ENCODE results near the gene MAPK13.
"Not testable (repeated sequence)": the region's sequence is repeated elsewhere in the genome, so short reads cannot be mapped to it uniquely, and the experiment has no call there.

The MAPK13 gene

DNA sequence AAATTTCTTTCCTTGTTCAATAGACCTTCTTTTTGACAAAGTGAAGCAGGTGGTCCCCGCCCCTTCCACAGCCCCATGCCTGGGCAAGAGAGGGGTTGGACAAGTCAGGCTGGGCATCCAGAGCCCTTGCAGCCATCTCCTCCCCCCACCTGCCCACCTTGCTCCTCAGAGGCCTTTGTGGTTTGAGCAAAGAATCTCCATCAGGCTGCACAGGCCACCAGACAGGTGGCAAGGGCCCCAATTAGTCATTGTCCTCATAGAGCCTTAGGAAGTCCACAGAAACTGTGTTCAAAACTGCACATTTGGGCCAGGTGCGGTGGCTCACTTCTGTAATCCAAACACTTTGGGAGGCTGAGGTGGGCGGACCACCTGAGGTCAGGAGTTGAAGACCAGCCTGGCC is 1.5 kb upstream of the MAPK13 start:
- no peak for DNase-seq

DNA sequence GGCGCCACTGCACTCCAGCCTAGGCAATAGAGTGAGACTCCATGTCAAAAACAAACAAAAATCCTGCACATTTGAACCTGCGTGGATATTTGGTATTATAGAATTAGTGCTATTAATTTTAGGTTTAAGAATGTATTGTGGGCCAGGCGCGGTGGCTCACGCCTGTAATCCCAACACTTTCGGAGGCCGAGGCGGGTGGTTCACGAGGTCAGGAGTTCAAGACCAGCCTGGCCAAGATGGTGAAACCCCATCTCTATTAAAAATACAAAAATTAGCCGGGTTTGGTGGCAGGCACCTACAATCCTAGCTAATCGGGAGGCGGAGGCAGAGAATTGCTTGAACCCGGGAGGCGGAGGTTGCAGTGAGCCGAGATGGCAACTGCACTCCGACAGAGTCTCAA is 979 bp upstream of the MAPK13 start:
- not testable (repeated sequence) for DNase-seq

DNA sequence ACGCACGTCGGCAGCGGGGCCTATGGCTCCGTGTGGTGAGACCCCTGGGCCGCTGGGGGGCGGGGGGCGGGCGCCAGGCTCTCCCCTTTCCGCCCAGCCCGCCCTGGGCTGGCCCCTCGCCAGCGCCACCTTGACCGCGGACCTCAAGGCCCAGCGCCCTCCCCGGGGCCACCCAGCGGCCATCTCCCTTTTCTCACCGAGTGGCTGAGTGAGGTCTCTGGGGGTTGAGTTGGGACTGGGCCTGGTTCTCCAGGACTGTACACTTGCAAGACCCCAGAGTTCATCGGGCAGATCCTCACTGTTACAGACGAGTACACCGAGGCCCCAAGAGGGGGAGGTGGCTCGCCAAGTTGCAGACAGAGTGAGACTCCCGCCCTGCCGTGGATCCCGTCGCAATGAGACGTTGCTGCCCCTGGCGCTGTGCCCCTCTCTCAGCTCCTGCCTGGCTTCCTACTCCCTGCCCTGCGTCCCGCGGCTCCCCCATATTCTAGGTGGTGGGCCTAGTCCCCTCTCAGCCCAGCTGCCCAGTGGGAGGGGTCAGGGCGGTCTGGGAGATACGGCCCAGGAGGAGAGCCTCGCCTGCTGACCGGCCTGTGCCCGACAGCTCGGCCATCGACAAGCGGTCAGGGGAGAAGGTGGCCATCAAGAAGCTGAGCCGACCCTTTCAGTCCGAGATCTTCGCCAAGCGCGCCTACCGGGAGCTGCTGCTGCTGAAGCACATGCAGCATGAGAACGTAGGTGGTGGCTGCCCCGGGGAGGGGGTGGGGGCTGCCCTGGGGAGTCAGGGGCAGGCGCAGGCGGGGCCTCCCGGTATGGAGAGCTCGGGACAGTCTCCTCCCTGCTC is 576 bp downstream of the MAPK13 start:
- DNase-seq, result peak; percentile 49

DNA sequence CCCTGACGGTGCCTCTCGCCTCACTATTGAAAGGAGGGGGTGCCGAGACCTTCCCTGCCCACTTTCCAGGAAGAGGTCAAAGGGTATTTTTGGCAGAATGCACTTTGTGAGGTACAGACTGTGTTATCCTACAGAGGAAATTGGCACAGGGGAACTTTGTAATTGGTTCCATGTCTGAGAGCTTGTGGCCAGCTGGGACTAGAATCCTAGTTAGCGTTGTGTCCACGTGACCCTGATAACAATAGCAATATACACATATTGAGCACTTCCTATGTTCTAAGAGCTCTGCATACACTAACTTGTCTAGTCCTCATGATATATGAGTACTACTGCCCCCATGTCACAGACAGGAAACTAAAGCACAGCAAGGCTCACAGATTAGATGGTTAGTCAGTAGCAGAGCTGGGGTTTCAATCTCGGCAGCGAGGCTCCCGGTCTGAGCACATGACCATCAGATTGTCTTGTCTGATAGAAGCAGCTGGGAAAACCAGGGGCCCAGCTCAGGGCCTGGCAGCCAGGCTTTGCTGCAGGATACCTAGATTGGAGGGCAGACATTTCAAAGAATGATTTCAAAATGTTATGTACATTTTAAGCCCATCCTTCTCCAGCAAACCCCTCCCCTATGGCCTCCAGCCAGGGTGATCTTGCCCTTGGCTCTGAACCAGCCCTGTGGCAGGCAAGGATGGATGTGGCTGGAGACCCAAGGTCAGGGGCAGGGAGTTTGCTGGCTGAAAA is 1.4 kb downstream of the MAPK13 start:
- DNase-seq, result peak; percentile 50

DNA sequence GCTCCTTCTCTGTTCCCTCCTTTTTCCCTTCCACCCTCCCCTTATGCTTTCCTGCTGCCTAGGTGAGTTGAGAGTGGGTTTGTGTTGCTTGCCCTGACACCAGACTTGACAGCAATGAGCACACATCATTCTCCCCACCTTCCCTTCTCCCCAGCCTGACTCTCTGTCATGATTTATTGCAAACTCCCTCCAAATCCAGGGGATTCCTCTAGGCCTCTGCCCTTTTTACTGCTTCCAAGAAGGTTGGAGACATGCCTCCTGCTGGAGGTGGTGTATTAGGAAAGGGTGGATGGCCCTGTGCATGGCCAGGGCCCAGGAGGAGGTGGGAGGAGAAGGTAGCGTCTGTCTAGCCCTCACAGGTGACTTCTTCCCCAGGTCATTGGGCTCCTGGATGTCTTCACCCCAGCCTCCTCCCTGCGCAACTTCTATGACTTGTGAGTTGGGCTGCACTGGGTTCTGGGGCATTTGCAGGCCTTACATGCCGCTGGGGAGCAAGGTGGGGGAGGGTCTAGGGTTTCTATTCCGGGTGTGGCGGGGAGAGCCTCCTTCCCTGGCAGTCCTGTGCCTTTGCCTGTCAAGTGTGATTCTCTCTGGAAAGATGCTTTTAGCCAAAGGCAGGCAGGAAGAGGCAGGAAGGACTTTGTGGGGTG is 2.1 kb downstream of the MAPK13 start:
- no peak for DNase-seq

DNA sequence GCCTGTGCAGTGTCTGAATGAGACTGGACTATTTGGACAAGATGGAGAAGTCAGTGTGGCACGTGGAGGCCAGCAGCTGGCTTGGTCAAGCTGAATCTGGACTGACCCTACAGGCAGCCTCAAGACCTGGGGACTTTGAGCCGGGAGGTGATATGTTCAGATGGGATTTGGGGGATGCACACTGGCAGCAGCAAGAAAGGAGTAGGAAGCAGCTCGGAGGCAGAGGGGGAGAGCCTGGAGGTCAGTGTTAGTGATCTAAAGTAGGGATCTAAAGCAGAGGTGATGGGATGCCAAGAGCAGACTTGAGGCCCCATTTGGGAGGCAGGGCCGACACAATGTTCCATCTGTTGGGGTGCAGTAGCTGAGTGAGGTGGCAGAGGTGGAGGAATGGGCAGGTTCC is 2.8 kb downstream of the MAPK13 start:
- DNase-seq, result no peak

DNA sequence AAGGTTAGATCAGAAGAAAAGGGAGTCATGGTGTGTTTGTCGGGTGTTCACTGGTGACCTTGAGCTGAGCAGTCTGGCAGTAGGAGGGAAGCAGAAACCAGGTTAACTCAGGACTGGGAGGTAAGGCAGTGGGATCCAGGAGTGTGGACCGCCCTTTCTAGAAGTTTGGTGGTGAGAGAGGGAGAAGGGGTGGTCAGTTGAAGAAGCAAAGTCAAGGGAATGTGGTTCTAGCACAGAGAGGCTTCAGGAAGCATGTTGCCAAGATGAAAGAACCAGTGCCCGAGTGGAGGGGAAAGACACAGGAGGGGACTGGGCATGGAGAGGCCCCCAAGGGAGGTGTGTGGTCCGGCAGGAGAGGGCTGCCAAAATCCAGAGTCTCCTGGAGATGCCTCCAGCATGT is 3.6 kb downstream of the MAPK13 start:
- DNase-seq, result no peak

DNA sequence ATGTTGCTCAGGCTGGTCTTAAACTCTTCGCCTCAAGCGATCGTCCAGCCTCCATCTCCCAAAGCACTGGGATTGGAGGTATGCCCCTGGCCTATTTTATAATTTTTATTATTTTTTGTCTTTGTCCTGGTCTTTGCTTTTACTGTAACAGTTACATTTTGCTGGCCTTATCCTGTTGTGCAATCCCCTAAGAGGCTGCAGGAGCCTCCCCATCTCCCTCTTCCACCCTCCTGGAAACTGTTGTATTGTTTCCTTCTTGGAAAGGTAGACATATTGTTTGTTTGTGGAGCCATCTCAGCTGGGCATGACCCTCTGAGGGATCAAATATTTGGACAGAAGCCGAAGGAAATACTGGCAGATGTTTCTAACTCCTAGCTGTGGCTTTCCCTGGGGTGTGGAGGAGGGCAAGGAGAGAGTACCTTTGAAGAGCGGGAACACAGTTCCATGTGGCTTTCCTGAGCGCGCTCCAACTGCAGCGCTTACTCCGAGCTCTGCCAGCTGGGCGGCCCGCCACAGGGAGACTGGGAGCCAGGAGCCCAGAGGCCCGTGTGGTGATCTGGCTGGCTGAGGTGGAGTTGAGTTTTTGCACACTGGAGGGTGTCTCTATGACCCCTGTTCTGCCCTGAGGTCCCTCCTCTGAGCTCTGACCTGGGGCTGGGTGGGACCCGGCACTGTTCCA is 4.9 kb downstream of the MAPK13 start:
- DNase-seq, result no peak

DNA sequence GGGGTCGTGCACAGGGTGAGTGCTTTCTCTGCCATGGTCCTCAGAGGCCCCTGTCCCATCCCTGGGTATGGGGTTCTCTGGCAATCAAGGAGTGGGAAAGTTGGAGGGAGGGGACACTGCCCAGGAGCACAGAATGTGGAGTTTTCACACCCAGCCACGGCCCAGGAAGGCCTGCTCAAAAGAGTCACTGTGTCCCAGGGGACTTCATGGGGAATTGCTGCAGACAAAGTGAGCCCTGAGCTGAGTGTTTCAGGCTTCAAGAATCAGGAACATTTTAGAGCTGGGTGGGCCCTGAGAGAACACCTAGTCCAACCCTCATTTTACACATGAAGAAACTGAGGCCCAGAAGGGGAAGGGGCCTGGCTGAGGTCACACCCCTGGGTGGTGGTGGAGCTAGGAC is 5.7 kb downstream of the MAPK13 start:
- DNase-seq, result no peak

DNA sequence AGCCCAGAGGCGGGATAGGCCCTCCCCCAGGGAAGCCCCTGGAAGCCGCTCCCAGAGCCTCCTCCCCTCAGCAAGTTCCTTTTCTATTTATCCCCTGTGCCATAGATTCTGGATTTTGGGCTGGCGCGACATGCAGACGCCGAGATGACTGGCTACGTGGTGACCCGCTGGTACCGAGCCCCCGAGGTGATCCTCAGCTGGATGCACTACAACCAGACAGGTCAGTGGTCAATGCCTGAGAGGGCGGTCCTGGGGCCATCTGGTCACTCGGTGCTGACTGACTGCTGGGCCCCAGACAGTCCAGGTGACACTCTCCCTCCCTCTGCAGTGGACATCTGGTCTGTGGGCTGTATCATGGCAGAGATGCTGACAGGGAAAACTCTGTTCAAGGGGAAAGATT is 6.2 kb downstream of the MAPK13 start:
- no peak for DNase-seq

DNA sequence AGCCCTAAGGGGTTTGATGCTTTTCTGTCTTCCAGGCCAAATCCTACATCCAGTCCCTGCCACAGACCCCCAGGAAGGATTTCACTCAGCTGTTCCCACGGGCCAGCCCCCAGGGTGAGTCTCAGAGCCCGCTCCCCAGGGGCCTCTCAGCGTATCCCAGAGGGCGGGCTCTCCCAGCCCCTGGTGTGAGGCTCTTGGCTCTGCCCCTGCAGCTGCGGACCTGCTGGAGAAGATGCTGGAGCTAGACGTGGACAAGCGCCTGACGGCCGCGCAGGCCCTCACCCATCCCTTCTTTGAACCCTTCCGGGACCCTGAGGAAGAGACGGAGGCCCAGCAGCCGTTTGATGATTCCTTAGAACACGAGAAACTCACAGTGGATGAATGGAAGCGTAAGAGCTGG is 8.4 kb downstream of the MAPK13 start:
- DNase-seq, result no peak

DNA sequence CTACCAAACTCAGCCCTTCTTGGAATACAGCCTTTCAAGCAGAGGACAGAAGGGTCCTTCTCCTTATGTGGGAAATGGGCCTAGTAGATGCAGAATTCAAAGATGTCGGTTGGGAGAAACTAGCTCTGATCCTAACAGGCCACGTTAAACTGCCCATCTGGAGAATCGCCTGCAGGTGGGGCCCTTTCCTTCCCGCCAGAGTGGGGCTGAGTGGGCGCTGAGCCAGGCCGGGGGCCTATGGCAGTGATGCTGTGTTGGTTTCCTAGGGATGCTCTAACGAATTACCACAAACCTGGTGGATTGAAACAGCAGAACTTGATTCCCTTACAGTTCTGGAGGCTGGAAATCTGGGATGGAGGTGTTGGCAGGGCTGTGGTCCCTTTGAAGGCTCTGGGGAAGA is 9.1 kb downstream of the MAPK13 start:
- no peak for DNase-seq

DNA sequence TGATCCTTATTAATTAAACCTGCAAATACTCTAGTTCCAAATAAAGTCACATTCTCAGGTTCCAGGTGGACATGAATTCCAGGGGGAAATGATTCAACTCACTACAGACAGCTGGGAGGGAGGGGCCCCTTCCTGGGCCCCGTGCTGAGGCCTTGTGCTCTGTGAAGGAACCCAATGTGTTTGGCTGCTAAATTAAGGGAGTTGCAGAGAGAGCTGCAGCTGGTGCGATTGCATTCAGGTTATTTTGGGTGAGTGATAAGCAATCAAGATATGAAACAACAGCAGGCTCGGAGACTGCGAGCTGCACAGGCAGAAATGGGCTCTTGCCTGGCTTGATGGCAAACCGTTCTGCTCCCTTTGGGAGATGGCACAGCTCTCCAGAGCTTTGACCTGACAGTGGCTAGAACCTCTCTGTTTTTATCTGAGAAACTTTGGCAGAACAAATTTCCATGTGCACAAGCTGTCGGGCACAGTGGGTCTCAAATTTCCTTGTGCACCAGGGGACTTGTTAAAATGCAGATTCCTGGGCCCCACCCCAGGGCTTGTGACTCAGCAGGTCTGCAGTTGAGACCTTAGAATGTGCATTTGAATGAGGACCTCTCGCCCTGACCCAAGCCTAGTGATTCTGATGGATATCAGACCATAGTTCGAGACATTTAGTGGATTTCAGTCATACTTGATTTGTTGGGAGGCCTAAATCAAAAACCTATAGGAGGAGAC is 9.8 kb downstream of the MAPK13 start:
- DNase-seq, result no peak

DNA sequence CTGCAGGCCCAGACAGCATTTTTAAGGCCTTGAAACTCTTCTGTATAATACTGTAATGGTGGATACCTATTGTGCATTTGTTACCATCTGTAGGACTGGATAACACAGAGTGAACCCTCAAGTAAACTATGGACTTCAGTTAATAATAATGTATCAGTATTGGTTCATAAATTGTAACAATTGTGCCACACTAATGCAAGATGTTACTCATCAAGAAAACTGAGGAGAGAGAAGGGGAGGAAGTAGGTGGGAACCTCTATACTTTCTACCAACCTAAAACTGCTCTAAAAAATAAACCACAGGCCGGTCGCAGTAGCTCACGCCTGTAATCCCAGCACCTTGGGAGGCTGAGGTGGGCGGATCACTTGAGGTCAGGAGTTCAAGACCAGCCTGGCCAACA is 10.8 kb downstream of the MAPK13 start:
- no peak for DNase-seq

DNA sequence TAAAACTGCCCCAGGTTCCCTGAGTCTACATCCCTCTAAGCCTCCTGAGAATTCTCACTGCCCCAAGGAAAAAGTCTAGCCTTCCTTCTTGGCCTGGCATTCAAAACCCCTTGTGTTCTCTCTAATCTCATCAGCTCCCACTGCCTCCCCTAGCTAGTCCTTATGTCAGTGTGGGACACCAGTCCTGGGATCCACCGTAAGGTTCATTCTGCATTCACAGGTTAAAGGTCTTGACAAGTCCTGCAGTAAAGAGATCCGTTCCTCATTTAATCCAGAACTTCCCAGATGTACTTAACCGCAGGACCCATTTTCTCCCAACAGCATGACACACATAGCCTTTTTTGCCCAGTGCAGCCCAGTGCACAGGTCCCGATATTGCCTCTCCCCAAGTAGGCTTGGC is 11.6 kb downstream of the MAPK13 start:
- DNase-seq, result no peak

DNA sequence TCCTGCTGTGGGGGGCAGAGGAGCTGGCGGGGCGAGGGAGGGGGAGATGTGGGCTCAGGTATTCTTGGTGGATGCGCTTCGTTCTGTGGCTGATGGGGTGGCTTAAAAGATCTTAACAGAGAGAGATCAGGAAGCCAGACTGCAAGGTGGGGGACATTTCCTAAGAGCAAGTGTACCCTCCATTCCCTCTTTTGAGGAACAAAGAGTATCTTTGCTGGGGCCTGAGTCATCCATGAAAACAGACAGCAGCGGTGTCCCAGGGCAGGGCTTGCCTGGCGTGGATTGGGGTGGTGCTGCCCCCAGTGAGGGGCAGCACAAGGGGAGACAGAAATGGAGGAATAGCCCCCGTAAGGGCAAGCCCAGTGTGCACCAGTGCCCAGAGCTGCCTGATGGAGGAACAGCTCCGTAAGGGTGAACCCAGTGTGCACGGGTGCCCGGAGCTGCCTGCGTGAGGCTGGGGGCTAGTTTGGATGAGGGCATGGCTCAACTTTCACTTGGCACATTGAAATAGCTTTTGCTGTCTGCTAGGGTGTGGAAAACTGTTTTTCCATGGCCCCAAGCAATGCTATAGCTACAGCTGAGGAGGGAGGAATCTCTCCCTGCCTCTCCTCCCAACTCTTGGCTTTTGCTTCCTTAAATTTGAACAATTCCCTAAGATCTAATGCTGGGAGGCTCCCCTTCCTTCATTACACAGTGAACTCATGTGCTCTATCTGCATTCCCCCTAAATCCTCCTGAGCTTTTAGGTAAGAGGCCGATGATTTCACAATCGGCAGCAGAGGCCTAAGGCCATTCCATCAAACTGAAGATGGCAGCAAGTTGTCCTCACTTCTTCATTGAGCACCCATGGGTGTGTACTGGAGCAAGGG is 12.9 kb downstream of the MAPK13 start:
- no peak for DNase-seq

DNA sequence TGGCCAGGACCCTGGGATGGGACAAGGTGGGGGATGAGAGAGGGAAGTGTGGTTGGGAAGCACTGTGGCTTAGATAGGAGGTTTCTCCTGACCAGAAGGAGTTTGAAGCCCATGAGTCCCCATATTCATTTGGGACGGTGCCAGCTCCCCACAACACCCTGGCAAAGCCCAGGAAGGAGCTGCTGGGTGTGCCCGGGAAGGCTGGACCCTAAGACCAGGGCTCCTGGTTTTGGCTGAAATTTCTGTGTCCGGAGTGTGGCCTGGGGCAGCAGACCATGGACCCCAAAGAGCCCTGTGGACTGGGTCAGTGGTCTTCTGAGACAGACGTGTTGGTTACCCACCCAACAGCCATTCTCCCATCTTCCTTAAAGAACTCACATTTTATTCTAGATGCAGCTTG is 15.2 kb downstream of the MAPK13 start:
- DNase-seq, result no peak

DNA sequence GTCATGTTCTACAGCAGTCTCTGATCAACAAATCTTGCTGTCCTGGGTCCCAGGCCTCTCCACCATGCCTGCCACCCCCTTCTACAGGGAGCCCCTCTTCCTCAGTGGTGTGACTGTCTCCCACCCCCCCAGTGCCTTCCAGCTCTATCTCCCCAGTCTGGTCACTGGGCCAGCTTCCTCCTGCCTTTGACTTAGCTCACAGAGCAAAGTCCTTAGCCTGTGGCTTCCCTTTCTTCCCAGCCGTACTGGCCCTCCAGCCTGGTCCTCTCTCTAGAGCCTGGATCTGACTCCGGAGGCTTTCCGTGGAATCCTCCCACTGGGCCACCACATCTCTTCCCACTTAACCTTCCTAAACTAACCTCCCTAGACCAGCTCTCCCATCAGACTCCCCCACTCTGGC is 17.0 kb downstream of the MAPK13 start:
- no peak for DNase-seq

DNA sequence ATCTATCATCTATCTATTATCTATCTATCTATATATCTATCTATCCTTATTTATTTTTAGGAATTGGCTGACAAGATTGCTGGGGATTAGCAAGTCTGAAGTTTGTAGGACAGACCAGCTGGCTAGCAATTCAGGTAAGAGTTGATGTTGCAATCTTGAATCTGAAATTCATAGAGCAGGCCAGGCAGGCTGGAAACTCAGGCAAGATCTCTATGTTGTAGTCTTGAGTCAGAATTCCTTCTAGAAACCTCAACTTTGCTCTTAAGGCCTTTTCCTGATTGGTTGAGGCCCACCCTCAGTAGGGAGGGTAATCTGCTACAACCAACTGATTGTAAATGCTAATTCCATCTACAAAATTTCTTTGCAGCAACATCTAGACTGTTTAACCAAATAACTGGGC is 19.2 kb downstream of the MAPK13 start:
- no peak for DNase-seq

DNA sequence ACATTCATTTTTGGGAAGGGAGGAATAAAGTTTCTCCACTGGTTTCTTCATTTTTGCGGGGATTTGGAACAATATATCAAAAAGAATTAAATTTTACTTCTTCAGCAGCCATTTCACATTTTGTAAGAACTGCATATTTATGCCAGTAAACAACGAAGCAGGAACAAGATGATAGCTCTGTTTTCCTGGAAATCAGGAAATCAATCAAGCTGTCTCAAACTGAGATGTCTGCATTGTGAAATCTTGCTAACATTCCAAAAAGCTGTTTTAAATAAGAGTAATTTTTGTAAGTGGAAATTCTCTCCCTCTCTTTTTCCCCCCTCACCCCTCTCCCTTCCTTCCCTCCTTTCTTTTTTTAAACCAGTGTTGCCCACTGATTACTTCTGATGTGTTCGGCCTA is 20.0 kb downstream of the MAPK13 start:
- no peak for DNase-seq

DNA sequence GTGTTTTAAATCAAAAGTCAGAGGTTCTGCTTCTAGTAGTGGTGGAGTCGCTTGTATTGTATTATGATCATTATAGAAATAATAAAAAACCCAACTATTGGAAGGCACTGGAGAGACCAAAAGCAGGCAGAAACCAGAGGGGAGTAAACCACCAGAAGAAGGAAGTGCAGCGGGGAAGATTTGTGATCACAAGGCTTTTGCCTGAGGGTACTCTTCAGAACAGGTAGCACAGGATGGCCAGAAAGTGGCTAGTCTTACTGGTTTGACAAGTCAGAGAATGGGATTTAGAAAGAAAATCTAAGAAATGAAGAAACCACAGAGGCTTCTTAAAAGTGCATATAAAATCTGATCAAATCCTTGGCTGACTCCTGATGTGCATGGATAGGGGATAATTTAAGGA is 24.0 kb downstream of the MAPK13 start:
- no peak for DNase-seq

DNA sequence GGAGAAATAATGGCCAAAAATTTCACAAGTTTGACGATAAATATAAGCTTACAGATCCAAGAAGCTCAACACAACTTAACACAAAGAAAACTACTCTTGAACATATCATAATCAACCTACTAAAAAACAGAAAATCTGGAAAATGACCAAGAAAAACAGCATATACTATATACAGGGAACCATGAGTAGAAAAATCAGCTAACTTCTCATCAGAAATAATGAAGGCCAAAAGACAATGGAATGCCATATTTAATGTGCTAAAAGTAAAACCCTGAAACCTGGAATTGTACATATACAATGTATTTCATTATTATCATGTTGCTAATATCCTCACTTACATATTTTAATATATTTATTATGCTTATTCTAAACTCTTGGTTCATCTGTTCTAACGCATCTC is 25.3 kb downstream of the MAPK13 start:
- DNase-seq, result no peak
